SK-N-SH treated with all-trans-retinoic acid at 6 μM for 48 hours (cell line): ENCODE data around the gene SLX4IP.
"Not testable (repeated sequence)": the region's sequence is repeated elsewhere in the genome, so short reads cannot be mapped to it uniquely, and the experiment has no call there.

ENCODE experiments used
- ATAC-seq: fragments of 200-7000 bp; cut with Tn5 transposase; 3 replicates; pipeline ENCODE4 v1.9.1; 2020; ENCODE audit warnings: mild to moderate bottlenecking, moderate library complexity
- ARNTL ChIP-seq: fragments of 450-650 bp; formaldehyde crosslinking; IDR thresholded peaks from 2 replicates; pipeline ENCODE4 v1.5.0; 2020; ENCODE audit warnings: low read depth, mild to moderate bottlenecking, moderate library complexity, borderline replicate concordance
- BACH2 ChIP-seq: fragments of 250-450 bp; sonication (Bioruptor Pico); IDR thresholded peaks from 2 replicates; pipeline ENCODE4 v1.9.0; 2021; ENCODE audit warnings: mild to moderate bottlenecking, borderline replicate concordance
- CSDC2 ChIP-seq: fragments of 250-450 bp; sonication (Bioruptor Pico); IDR thresholded peaks from 2 replicates; pipeline ENCODE4 v1.5.0; 2020; ENCODE audit warnings: mild to moderate bottlenecking, moderate library complexity
- CSRNP3 ChIP-seq: fragments of 250-450 bp; sonication (Bioruptor Pico); IDR thresholded peaks from 2 replicates; pipeline ENCODE4 v1.5.1; 2021; ENCODE audit warnings: mild to moderate bottlenecking, moderate library complexity
- ESRRG ChIP-seq: fragments of 250-450 bp; sonication (Bioruptor Pico); IDR thresholded peaks from 2 replicates; pipeline ENCODE4 v1.6.1; 2021; ENCODE audit warnings: mild to moderate bottlenecking
- GLIS3 ChIP-seq: fragments of 250-450 bp; sonication (Bioruptor Pico); IDR thresholded peaks from 2 replicates; pipeline ENCODE4 v1.5.0; 2020; ENCODE audit warnings: mild to moderate bottlenecking, moderate library complexity
- ISL1 ChIP-seq: fragments of 250-450 bp; sonication (Bioruptor Pico); IDR thresholded peaks from 2 replicates; pipeline ENCODE4 v2.1.2; 2022; ENCODE audit warnings: mild to moderate bottlenecking, moderate library complexity
- OSR1 ChIP-seq: fragments of 250-450 bp; sonication (Bioruptor Pico); IDR thresholded peaks from 2 replicates; pipeline ENCODE4 v1.8.0; 2022; ENCODE audit warnings: moderate library complexity, mild to moderate bottlenecking, inconsistent platforms
- POU6F1 ChIP-seq: fragments of 250-450 bp; sonication (Bioruptor Pico); IDR thresholded peaks from 2 replicates; pipeline ENCODE4 v1.8.0; 2021; ENCODE audit warnings: low read depth, mild to moderate bottlenecking, moderate library complexity, borderline replicate concordance
- PPARA ChIP-seq: fragments of 250-450 bp; sonication (Bioruptor Pico); IDR thresholded peaks from 2 replicates; pipeline ENCODE4 v1.5.0; 2020; ENCODE audit warnings: mild to moderate bottlenecking, borderline replicate concordance
- RARB ChIP-seq: fragments of 250-450 bp; sonication (Bioruptor Pico); IDR thresholded peaks from 2 replicates; pipeline ENCODE4 v1.8.0; 2021; ENCODE audit warnings: mild to moderate bottlenecking, moderate library complexity
- SNAI2 ChIP-seq: fragments of 250-450 bp; sonication (Bioruptor Pico); IDR thresholded peaks from 2 replicates; pipeline ENCODE4 v1.5.0; 2020; ENCODE audit warnings: mild to moderate bottlenecking, moderate library complexity
- TCF4 ChIP-seq: fragments of 250-450 bp; sonication (Bioruptor Pico); IDR thresholded peaks from 2 replicates; pipeline ENCODE4 v1.8.0; 2021; ENCODE audit warnings: mild to moderate bottlenecking, moderate library complexity, borderline replicate concordance
- TOX ChIP-seq: fragments of 250-450 bp; sonication (Bioruptor Pico); IDR thresholded peaks from 2 replicates; pipeline ENCODE4 v1.8.0; 2021; ENCODE audit warnings: mild to moderate bottlenecking, moderate library complexity, borderline replicate concordance
- ZC3H10 ChIP-seq: fragments of 250-450 bp; sonication (Bioruptor Pico); IDR thresholded peaks from 2 replicates; pipeline ENCODE4 v1.5.1; 2021; ENCODE audit warnings: mild to moderate bottlenecking, moderate library complexity
- ZFP3 ChIP-seq: fragments of 250-450 bp; sonication (Bioruptor Pico); IDR thresholded peaks from 2 replicates; pipeline ENCODE4 v1.5.0; 2020; ENCODE audit warnings: mild to moderate bottlenecking, moderate library complexity
- ZFP30 ChIP-seq: fragments of 450-650 bp; formaldehyde crosslinking; IDR thresholded peaks from 2 replicates; pipeline ENCODE4 v1.5.0; 2022; ENCODE audit warnings: mild to moderate bottlenecking, moderate library complexity
- ZNF565 ChIP-seq: fragments of 450-650 bp; formaldehyde crosslinking; conservative IDR thresholded peaks from 2 replicates; pipeline ENCODE4 v1.5.0; 2020; ENCODE audit warnings: low read depth, mild to moderate bottlenecking, moderate library complexity
- TF ChIP-seq, protein P1 (sequence below): fragments of 250-450 bp; sonication (Bioruptor Pico); IDR thresholded peaks from 2 replicates; pipeline ENCODE4 v1.5.0; 2020; ENCODE audit warnings: mild to moderate bottlenecking, moderate library complexity
- TF ChIP-seq, protein P2 (sequence below): fragments of 250-450 bp; sonication (Bioruptor Pico); IDR thresholded peaks from 2 replicates; pipeline ENCODE4 v1.8.0; 2020; ENCODE audit warnings: mild to moderate bottlenecking, moderate library complexity, borderline replicate concordance
- TF ChIP-seq, protein P3 (sequence below): fragments of 250-450 bp; sonication (Bioruptor Pico); IDR thresholded peaks from 2 replicates; pipeline ENCODE4 v1.5.1; 2020; ENCODE audit warnings: low read depth, mild to moderate bottlenecking, moderate library complexity

SLX4IP gene

GRCh38 chr20:10585308-10585707 is 150.2 kb downstream of the SLX4IP start (continued):
- TF ChIP-seq CSRNP3 = no peak
- TF ChIP-seq SNAI2 = no peak
- TF ChIP-seq PPARA (CRISPR knock-in tag) = no peak
- no peak for TF ChIP-seq ESRRG (CRISPR knock-in tag)
- TF ChIP-seq ISL1 (CRISPR knock-in tag) = no peak
- no peak for TF ChIP-seq CSDC2 (CRISPR knock-in tag)
- no peak for TF ChIP-seq ZFP3 (CRISPR knock-in tag)
- TF ChIP-seq ZNF565 (CRISPR knock-in tag) = no peak
- no peak for TF ChIP-seq GLIS3 (CRISPR knock-in tag)
- no peak for TF ChIP-seq TOX
- TF ChIP-seq RARB (CRISPR knock-in tag) = no peak
- TF ChIP-seq ARNTL = no peak

DNA sequence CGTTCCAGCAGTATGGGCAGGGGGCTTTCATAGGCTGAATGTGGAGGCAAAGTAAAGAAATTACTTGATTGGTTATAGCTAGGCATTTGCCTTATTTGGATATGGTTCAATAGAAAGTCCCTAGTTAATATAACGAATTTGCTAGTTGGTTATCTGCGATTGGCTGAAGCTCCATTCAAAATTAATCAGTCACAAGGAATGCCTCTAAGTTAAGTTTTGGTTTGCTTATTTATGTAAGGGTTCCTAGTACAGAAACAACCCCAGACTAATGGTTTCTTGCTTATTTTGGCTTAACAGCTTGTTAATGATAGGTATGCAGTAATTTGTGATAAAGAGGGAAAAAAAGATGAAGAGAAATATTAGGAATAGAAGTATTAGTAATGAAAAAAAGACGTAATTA is 151.2 kb downstream of the SLX4IP start:
- no peak for ATAC-seq
- TF ChIP-seq, protein P1, sequence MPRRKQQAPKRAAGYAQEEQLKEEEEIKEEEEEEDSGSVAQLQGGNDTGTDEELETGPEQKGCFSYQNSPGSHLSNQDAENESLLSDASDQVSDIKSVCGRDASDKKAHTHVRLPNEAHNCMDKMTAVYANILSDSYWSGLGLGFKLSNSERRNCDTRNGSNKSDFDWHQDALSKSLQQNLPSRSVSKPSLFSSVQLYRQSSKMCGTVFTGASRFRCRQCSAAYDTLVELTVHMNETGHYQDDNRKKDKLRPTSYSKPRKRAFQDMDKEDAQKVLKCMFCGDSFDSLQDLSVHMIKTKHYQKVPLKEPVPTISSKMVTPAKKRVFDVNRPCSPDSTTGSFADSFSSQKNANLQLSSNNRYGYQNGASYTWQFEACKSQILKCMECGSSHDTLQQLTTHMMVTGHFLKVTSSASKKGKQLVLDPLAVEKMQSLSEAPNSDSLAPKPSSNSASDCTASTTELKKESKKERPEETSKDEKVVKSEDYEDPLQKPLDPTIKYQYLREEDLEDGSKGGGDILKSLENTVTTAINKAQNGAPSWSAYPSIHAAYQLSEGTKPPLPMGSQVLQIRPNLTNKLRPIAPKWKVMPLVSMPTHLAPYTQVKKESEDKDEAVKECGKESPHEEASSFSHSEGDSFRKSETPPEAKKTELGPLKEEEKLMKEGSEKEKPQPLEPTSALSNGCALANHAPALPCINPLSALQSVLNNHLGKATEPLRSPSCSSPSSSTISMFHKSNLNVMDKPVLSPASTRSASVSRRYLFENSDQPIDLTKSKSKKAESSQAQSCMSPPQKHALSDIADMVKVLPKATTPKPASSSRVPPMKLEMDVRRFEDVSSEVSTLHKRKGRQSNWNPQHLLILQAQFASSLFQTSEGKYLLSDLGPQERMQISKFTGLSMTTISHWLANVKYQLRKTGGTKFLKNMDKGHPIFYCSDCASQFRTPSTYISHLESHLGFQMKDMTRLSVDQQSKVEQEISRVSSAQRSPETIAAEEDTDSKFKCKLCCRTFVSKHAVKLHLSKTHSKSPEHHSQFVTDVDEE = no peak
- TF ChIP-seq ZFP30 (CRISPR knock-in tag) = no peak
- no peak for TF ChIP-seq TCF4
- TF ChIP-seq CSDC2 (CRISPR knock-in tag) = no peak
- TF ChIP-seq SNAI2 = no peak
- TF ChIP-seq ESRRG (CRISPR knock-in tag) = no peak
- no peak for TF ChIP-seq PPARA (CRISPR knock-in tag)
- no peak for TF ChIP-seq ISL1 (CRISPR knock-in tag)
- TF ChIP-seq ZC3H10 = no peak
- TF ChIP-seq BACH2 (CRISPR knock-in tag) = no peak
- no peak for TF ChIP-seq ZFP3 (CRISPR knock-in tag)
- no peak for TF ChIP-seq POU6F1 (CRISPR knock-in tag)
- TF ChIP-seq, protein P2, sequence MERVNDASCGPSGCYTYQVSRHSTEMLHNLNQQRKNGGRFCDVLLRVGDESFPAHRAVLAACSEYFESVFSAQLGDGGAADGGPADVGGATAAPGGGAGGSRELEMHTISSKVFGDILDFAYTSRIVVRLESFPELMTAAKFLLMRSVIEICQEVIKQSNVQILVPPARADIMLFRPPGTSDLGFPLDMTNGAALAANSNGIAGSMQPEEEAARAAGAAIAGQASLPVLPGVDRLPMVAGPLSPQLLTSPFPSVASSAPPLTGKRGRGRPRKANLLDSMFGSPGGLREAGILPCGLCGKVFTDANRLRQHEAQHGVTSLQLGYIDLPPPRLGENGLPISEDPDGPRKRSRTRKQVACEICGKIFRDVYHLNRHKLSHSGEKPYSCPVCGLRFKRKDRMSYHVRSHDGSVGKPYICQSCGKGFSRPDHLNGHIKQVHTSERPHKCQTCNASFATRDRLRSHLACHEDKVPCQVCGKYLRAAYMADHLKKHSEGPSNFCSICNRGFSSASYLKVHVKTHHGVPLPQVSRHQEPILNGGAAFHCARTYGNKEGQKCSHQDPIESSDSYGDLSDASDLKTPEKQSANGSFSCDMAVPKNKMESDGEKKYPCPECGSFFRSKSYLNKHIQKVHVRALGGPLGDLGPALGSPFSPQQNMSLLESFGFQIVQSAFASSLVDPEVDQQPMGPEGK (CRISPR knock-in tag) = no peak
- TF ChIP-seq CSRNP3 = no peak
- TF ChIP-seq TOX = no peak
- TF ChIP-seq, all 23 proteins: peak for 0

GRCh38 chr20:10590446-10590845 is 155.3 kb downstream of the SLX4IP start:
- ATAC-seq = not testable (repeated sequence)

GRCh38 chr20:10590950-10591671 is 156.0 kb downstream of the SLX4IP start:
- no peak; the same call in 2 of the 3 replicates for ATAC-seq
- no peak for TF ChIP-seq BACH2 (CRISPR knock-in tag)
- TF ChIP-seq, protein P2 (CRISPR knock-in tag) = no peak
- TF ChIP-seq SNAI2 = no peak
- TF ChIP-seq, protein P3, sequence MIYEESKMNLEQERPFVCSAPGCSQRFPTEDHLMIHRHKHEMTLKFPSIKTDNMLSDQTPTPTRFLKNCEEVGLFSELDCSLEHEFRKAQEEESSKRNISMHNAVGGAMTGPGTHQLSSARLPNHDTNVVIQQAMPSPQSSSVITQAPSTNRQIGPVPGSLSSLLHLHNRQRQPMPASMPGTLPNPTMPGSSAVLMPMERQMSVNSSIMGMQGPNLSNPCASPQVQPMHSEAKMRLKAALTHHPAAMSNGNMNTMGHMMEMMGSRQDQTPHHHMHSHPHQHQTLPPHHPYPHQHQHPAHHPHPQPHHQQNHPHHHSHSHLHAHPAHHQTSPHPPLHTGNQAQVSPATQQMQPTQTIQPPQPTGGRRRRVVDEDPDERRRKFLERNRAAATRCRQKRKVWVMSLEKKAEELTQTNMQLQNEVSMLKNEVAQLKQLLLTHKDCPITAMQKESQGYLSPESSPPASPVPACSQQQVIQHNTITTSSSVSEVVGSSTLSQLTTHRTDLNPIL (CRISPR knock-in tag) = no peak
- TF ChIP-seq ISL1 (CRISPR knock-in tag) = no peak
- no peak for TF ChIP-seq ZC3H10
- no peak for TF ChIP-seq ZNF565 (CRISPR knock-in tag)
- no peak for TF ChIP-seq OSR1 (CRISPR knock-in tag)
- no peak for TF ChIP-seq ZFP3 (CRISPR knock-in tag)
- no peak for TF ChIP-seq TOX
- TF ChIP-seq RARB (CRISPR knock-in tag) = no peak
